H1 (cell line): ENCODE results near the gene EIF4E2. TPM values are rescaled to one million over a fixed set of nuclear protein-coding genes. Genes with fewer than 3 reads are reported as not detected.

Experiments
- CTCF ChIA-PET: fragments of 300-600 bp; sonication (Branson Sonifier 250); formaldehyde crosslinking; loops from one replicate; lab custom pipeline; 2021; ENCODE audit not compliant: partially characterized antibody; lab: Charles Lee
- POLR2A ChIA-PET: fragments of 300-600 bp; sonication (Branson Sonifier 250); formaldehyde crosslinking; loops from one replicate; lab custom pipeline; 2021; ENCODE audit warnings: inconsistent platforms; ENCODE audit not compliant: partially characterized antibody; lab: Charles Lee
- DNase-seq, 2 experiments: peaks; one replicate each; pipeline versions ENCODE4 v3.0.0 to v3.0.0-alpha.2; 2010 to 2022; ENCODE audit warnings: low spot score in 2 of 2, low read depth in 1 of 2, mixed read lengths in 1 of 2
- FAIRE-seq: peaks from 2 replicates; lab custom pipeline; 2011; peaks lifted over from hg19 to GRCh38; lab: Jason Lieb, UNC
- H2AFZ ChIP-seq: 2 replicates; pipeline ENCODE4 v1.8.1; 2012; ENCODE audit warnings: low read length, inconsistent platforms
- H2AK5ac ChIP-seq: 2 replicates; pipeline ENCODE4 v1.6.1; 2013; ENCODE audit warnings: low read depth, low read length
- H2BK120ac ChIP-seq: replicated peaks from 2 replicates; pipeline ENCODE3; 2013; ENCODE audit warnings: low read depth, low read length, inconsistent platforms
- H2BK12ac ChIP-seq: 2 replicates; pipeline ENCODE4 v1.6.1; 2013; ENCODE audit warnings: low read depth, low read length
- H2BK15ac ChIP-seq: 2 replicates; pipeline ENCODE4 v1.6.1; 2013; ENCODE audit warnings: low read length
- H2BK20ac ChIP-seq: 2 replicates; pipeline ENCODE4 v1.6.1; 2013; ENCODE audit warnings: low read length
- H2BK5ac ChIP-seq: 2 replicates; pipeline ENCODE4 v1.6.1; 2013; ENCODE audit warnings: low read depth, low read length
- H3K14ac ChIP-seq: 2 replicates; pipeline ENCODE4 v1.6.1; 2013; ENCODE audit warnings: inconsistent platforms; ENCODE audit not compliant: insufficient read length
- H3K18ac ChIP-seq: 2 replicates; pipeline ENCODE4 v1.6.1; 2013; ENCODE audit warnings: low read length; ENCODE audit errors: extremely low read depth
- H3K23ac ChIP-seq: 2 replicates; pipeline ENCODE4 v1.6.1; 2013; ENCODE audit warnings: inconsistent platforms; ENCODE audit not compliant: insufficient read length
- H3K23me2 ChIP-seq: 2 replicates; pipeline ENCODE4 v1.6.1; 2013; ENCODE audit warnings: low read depth, low read length
- H3K27ac ChIP-seq: 2 replicates; pipeline ENCODE4 v1.6.1; 2011; ENCODE audit warnings: low read depth, low read length, inconsistent platforms
- H3K27me3 ChIP-seq, 4 experiments: replicated peaks in 1 of 4; 1 replicate in 1 of 4; 2 replicates in 3 of 4; pipeline versions ENCODE4 v1.6.1 to v1.8.1; 2011 to 2013; ENCODE audit warnings: low read length in 3 of 4, mild to moderate bottlenecking in 3 of 4, inconsistent platforms in 2 of 4, mixed read lengths in 2 of 4, moderate library complexity in 1 of 4; ENCODE audit not compliant: control insufficient read depth in 3 of 4, insufficient read depth in 3 of 4; ENCODE audit errors: extremely low read depth in 1 of 4
- H3K36me3 ChIP-seq, 4 experiments: 2 replicates each; pipeline versions ENCODE4 v1.6.1 to v1.8.1; 2011 to 2013; ENCODE audit warnings: mild to moderate bottlenecking in 4 of 4, low read length in 3 of 4, moderate library complexity in 2 of 4, control low read depth in 1 of 4, inconsistent platforms in 1 of 4; ENCODE audit not compliant: insufficient read depth in 4 of 4, control insufficient read depth in 2 of 4
- H3K4ac ChIP-seq: replicated peaks from 2 replicates; pipeline ENCODE3; 2013; ENCODE audit warnings: low read length, low read depth, mixed read lengths, inconsistent platforms; ENCODE audit not compliant: insufficient read length
- H3K4me1 ChIP-seq, 4 experiments: replicated peaks in 1 of 4; 1 replicate in 1 of 4; 2 replicates in 3 of 4; pipeline versions ENCODE4 v1.6.1 to v1.8.1; 2011 to 2013; ENCODE audit warnings: low read length in 3 of 4, inconsistent platforms in 2 of 4, mixed read lengths in 1 of 4; ENCODE audit not compliant: insufficient read depth in 4 of 4, control insufficient read depth in 3 of 4
- H3K4me2 ChIP-seq, 2 experiments: 2 replicates each; pipeline versions ENCODE4 v1.6.1 to v1.8.1; 2011 to 2013; ENCODE audit warnings: low read depth in 2 of 2, low read length in 2 of 2, control low read depth in 1 of 2, inconsistent platforms in 1 of 2, mild to moderate bottlenecking in 1 of 2; ENCODE audit not compliant: insufficient read depth in 1 of 2
- H3K4me3 ChIP-seq, 4 experiments: fragments of 200-600, 300-600 bp in 1 of 4; sonication (generic), shearing (Covaris generic), sonication (Bioruptor Twin) in 1 of 4; 2 replicates each; pipeline versions ENCODE4 v1.5.1 to v1.8.1; 2011 to 2016; ENCODE audit warnings: low read length in 4 of 4, low read depth in 3 of 4, control low read depth in 2 of 4, inconsistent platforms in 2 of 4, mild to moderate bottlenecking in 2 of 4, mixed read lengths in 1 of 4, moderate library complexity in 1 of 4; ENCODE audit not compliant: insufficient read depth in 2 of 4; ENCODE audit errors: extremely low read depth in 1 of 4
- H3K56ac ChIP-seq: replicated peaks from 2 replicates; pipeline ENCODE3; 2013; ENCODE audit warnings: low read depth, mild to moderate bottlenecking, mixed read lengths, low read length, inconsistent platforms; ENCODE audit not compliant: insufficient read length
- H3K79me1 ChIP-seq: 2 replicates; pipeline ENCODE4 v1.6.1; 2013; ENCODE audit warnings: low read depth, low read length, control low read depth
- H3K79me2 ChIP-seq, 2 experiments: 2 replicates each; pipeline versions ENCODE4 v1.6.1 to v1.8.1; 2012 to 2013; ENCODE audit warnings: low read length in 2 of 2, mild to moderate bottlenecking in 2 of 2, inconsistent platforms in 1 of 2; ENCODE audit not compliant: insufficient read depth in 2 of 2, control insufficient read depth in 1 of 2
- H3K9ac ChIP-seq, 4 experiments: replicated peaks in 1 of 4; 1 replicate in 1 of 4; 2 replicates in 3 of 4; pipeline versions ENCODE4 v1.6.1 to v1.8.1; 2011 to 2013; ENCODE audit warnings: low read depth in 3 of 4, low read length in 3 of 4, control low read depth in 2 of 4, mild to moderate bottlenecking in 2 of 4, moderate library complexity in 2 of 4, inconsistent platforms in 1 of 4; ENCODE audit errors: extremely low read depth in 1 of 4
- H3K9me3 ChIP-seq, 2 experiments: 2 replicates each; pipeline versions ENCODE4 v1.6.1 to v1.8.1; 2012 to 2013; ENCODE audit warnings: mild to moderate bottlenecking in 2 of 2, moderate library complexity in 2 of 2, control low read depth in 1 of 2, inconsistent platforms in 1 of 2, low read depth in 1 of 2, low read length in 1 of 2, mixed read lengths in 1 of 2; ENCODE audit not compliant: insufficient read depth in 2 of 2
- H4K20me1 ChIP-seq, 2 experiments: replicated peaks in 1 of 2; 2 replicates each; pipeline versions ENCODE3 to v1.8.1; 2011 to 2013; ENCODE audit warnings: inconsistent platforms in 2 of 2, low read length in 2 of 2, mild to moderate bottlenecking in 1 of 2; ENCODE audit not compliant: insufficient read depth in 2 of 2, control insufficient read depth in 1 of 2
- H4K5ac ChIP-seq: 2 replicates; pipeline ENCODE4 v1.6.1; 2013; ENCODE audit warnings: low read length, low read depth, mixed read lengths, inconsistent platforms; ENCODE audit not compliant: insufficient read length
- H4K8ac ChIP-seq: 2 replicates; pipeline ENCODE4 v1.8.0; 2013; ENCODE audit warnings: mild to moderate bottlenecking, moderate library complexity, low read length, inconsistent platforms; ENCODE audit not compliant: insufficient read depth; ENCODE audit errors: extremely low read depth
- H4K91ac ChIP-seq: replicated peaks from 2 replicates; pipeline ENCODE3; 2013; ENCODE audit warnings: low read length, mixed read lengths, inconsistent platforms; ENCODE audit not compliant: insufficient read length
- ASH2L ChIP-seq: fragments of 200-600, 300-600 bp; sonication (generic); IDR thresholded peaks from one replicate; pipeline ENCODE4 v1.7.1; 2017; ENCODE audit warnings: low read length
- KDM4A ChIP-seq: IDR thresholded peaks from one replicate; pipeline ENCODE4 v1.7.1; 2012; ENCODE audit warnings: low read depth, mild to moderate bottlenecking, moderate library complexity, low read length, inconsistent platforms; ENCODE audit not compliant: severe bottlenecking
- RAD21 ChIP-seq, 2 experiments: IDR thresholded peaks in 1 of 2; conservative IDR thresholded peaks in 1 of 2; 2 replicates each; pipeline ENCODE4 v1.6.1; 2011; ENCODE audit warnings: low read depth in 2 of 2, low read length in 2 of 2, improper control_type of control experiment in 1 of 2, inconsistent platforms in 1 of 2, mild to moderate bottlenecking in 1 of 2, moderate library complexity in 1 of 2
- RBBP5 ChIP-seq: IDR thresholded peaks from 2 replicates; pipeline ENCODE4 v1.7.1; 2012; ENCODE audit warnings: low read depth, mild to moderate bottlenecking, inconsistent platforms, low read length, moderate library complexity, borderline replicate concordance
- RFX5 ChIP-seq: IDR thresholded peaks from 2 replicates; pipeline ENCODE4 v1.6.1; 2011; ENCODE audit warnings: low read depth, low read length, improper control_type of control experiment, borderline replicate concordance
- RNF2 ChIP-seq: fragments of 200-900, 300-1000 bp; sonication (generic); IDR thresholded peaks from 2 replicates; pipeline ENCODE4 v1.7.1; 2016; ENCODE audit warnings: borderline replicate concordance, low read depth, mild to moderate bottlenecking, antibody characterized with exemption, low read length; ENCODE audit not compliant: poor library complexity, severe bottlenecking; ENCODE audit errors: missing control alignments
- RXRA ChIP-seq: IDR thresholded peaks from 2 replicates; pipeline ENCODE4 v1.6.1; 2011; ENCODE audit warnings: low read depth, mild to moderate bottlenecking, low read length, moderate library complexity; ENCODE audit not compliant: insufficient read depth
- SP2 ChIP-seq: IDR thresholded peaks from 2 replicates; pipeline ENCODE4 v1.6.1; 2012; ENCODE audit warnings: mild to moderate bottlenecking, low read length, inconsistent platforms
- WGBS, 2 experiments: shearing (Covaris generic) in 1 of 2; methylation state at CpG; one replicate each; pipeline versions ENCODE4 v1.1.6 to v1.1.7; 2013 to 2015; ENCODE audit warnings: low lambda C conversion rate in 2 of 2, mixed read lengths in 2 of 2, inconsistent platforms in 1 of 2, low coverage in 1 of 2, missing lambda C conversion rate in 1 of 2; ENCODE audit not compliant: insufficient replicate concordance in 2 of 2, insufficient coverage in 1 of 2, insufficient read length in 1 of 2; ENCODE audit errors: extremely low coverage in 1 of 2, missing lambda C conversion rate in 1 of 2; 5-methylcytosine and 5-hydroxymethylcytosine counted together
- polyA plus RNA-seq, 7 experiments: library from polyadenylated mRNA; depleted of rRNA in 3 of 7; stranded (reverse) in 5 of 7; unstranded in 2 of 7; fragments of >200 nt in 5 of 7; fragments of 200-250 nt in 2 of 7; gene quantifications; 1 replicate in 5 of 7; 2 replicates in 1 of 7; 4 replicates in 1 of 7; pipeline versions ENCODE4 v1.2.1 to v1.2.3, GENCODE V29; 2011 to 2013; ENCODE audit warnings: missing spikeins in 2 of 7, mixed read lengths in 2 of 7
- total RNA-seq: library from RNA; stranded (reverse); fragmentation: NEBNext Ultra II Directional; extraction: Animal tissue kit (Norgen Biotek cat#: 25700); gene quantifications from 2 replicates; pipeline ENCODE4 v1.2.1, GENCODE V29; 2021
- TF ChIP-seq, protein P1 (sequence below): IDR thresholded peaks from 2 replicates; pipeline ENCODE4 v1.6.1; 2012; ENCODE audit warnings: inconsistent platforms

The EIF4E2 gene
- total and polyA plus RNA-seq, 2 of the 8 experiments (the other 6 are each of a cell fraction or from before 2014, with no cell fraction given): 39.4 to 114 TPM

DNA sequence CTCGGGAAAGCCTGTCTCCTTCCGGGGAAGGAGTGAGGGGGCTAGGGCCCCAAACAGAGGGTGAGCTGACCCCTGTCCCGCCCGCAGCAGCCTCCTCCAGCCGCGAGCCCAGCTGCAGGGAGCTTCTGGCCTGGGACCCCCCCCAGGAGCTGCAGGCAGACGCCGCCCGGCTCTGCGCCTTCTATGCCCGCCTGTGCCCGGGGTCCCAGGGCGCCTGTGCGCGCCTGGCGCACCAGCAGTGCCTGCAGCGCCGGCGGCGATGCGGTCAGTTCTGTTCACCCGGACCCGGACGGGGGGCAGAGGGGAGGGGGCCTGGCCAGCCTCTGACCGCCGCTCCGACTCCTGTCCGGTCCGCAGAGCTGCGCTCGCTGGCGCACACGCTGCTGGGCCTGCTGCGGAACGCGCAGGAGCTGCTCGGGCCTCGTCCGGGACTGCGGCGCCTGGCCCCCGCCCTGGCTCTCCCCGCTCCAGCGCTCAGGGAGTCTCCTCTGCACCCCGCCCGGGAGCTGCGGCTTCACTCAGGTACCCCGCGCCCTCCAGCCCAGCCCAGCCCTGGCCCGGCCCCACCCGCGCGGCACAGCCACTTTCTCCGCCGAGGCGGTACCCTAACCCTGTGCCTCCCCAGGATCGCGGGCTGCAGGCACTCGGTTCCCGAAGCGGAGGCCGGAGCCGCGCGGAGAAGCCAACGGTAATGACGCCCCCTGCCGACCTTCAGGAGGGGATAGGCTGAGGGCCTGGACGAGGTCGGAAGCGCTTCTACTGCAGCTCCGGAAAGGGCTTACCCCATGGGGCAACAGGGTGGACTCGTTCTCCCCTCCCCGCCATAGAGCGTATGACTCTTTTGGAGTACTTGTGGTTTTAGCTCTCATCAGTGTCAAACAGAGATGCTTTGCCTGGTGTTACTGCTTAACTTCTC lies 26.5 kb upstream of the EIF4E2 start:
- no peak overlapping the region for H3K56ac ChIP-seq
- TF ChIP-seq RXRA (no peak), RBBP5 (peak; percentile 33; the same call in 1 of the 2 replicates), RFX5 (peak; percentile 18; the same call in 1 of the 2 replicates), ASH2L (peak; percentile 55), RAD21 (IDR thresholded peaks at IDR 0.05 in 1 of 2, conservative IDR thresholded peaks at IDR 0.05 in 1 of 2; ENCODE audit: low read depth in 2 of 2, low read length in 2 of 2) (peak; percentile 29 to 51; a peak in 3 of 4 replicates), SP2 (no peak), RNF2 (peak; percentile 14), KDM4A (peak; percentile 55)
- TF ChIP-seq, protein P1, sequence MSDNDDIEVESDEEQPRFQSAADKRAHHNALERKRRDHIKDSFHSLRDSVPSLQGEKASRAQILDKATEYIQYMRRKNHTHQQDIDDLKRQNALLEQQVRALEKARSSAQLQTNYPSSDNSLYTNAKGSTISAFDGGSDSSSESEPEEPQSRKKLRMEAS: peak; percentile 68

More for the DNA sequence above, 26.5 kb upstream of the EIF4E2 start:
- Histone ChIP-seq H3K14ac (no peak overlapping the region), H3K36me3 (no peaks in the 10 kb centered on the region), H3K9me3 (no peaks in the 10 kb centered on the region), H3K27ac (no peak overlapping the region), H2BK5ac (no peak overlapping the region), H2AK5ac (no peak overlapping the region), H4K5ac (no peak overlapping the region), H3K4ac (no peak overlapping the region), H3K79me1 (no peaks in the 10 kb centered on the region), H2BK12ac (no peak overlapping the region), H3K4me3 (peak overlapping the region; percentile 22 to 60 (median 46)), H2AFZ (peak overlapping the region; percentile 10; the same call in 1 of the 2 replicates), H2BK15ac (no peak overlapping the region), H3K79me2 (no peaks in the 10 kb centered on the region), H3K23ac (no peak overlapping the region), H3K18ac (peak overlapping the region; percentile 13), H2BK20ac (no peak overlapping the region), H4K91ac (no peak overlapping the region), H3K23me2 (peaks cover 10% of the 10 kb centered on the region; the same call in 1 of the 2 replicates), H4K20me1 (peaks cover 3 to 4% of the 10 kb centered on the region in 2 experiments), H3K4me1 (peaks cover 0 to 22% (median 9%) of the 10 kb centered on the region in 4 experiments; a peak in 6 of 7 replicates), H3K9ac (no peak overlapping the region), H4K8ac (peak overlapping the region; percentile 15), H3K4me2 (peak overlapping the region; percentile 54 to 84), H2BK120ac (no peak overlapping the region), H3K27me3 (peaks cover 19 to 48% (median 37%) of the 10 kb centered on the region in 4 experiments)
- whole genome bisulfite sequencing, 2 experiments: 4% methylated on average over 38 of the region's 75 CpGs; no CpG with 5 or more reads in 1 of the 2 experiments
- CTCF ChIA-PET: interaction anchor here (0.6 to 10.6 kb wide), 28 partner anchors 8 to 672 kb away, joined by 3 to 176 read pairs (median 6); partner anchors contain the start of genes ALPG and CHRNG
- DNase-seq: peak; percentile 67 to 90
- POLR2A ChIA-PET: interaction anchor here (0.6 to 1.7 kb wide), 11 partner anchors 11 to 79 kb away, joined by 3 to 5 read pairs (median 3); no protein-coding TSS in a partner anchor
- peak; percentile 42 for FAIRE-seq
